Measurements from ENCODE around the gene MERTK.
"Not testable (repeated sequence)": the region's sequence is repeated elsewhere in the genome, so short reads cannot be mapped to it uniquely, and the experiment has no call there.

MERTK gene

DNA sequence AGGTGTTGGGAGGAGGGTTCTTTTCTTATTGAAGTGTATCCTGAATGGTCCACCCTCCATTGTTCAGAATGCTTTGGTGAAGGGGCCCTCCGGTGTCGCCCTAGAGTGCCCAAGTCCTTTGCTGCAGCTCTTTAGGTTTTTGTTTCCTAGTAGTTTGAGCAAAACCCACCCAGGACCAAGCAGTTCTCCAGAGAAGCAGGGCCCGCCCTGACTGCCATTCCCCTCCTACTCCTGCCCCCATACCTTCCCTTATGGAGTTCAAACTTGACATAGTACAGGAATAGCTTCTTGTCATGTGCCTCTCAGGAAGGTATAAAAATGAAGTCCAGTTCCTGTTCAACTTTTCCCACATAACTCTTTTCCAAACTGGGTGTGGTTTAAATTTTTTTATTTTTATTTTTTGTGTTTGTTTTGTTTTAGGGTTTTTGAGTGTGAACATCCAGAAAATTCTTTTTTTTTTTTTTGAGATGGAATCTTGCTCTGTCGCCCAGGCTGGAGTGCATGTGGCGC is 5.6 kb downstream of the MERTK start:
- TF ChIP-seq, protein P1, sequence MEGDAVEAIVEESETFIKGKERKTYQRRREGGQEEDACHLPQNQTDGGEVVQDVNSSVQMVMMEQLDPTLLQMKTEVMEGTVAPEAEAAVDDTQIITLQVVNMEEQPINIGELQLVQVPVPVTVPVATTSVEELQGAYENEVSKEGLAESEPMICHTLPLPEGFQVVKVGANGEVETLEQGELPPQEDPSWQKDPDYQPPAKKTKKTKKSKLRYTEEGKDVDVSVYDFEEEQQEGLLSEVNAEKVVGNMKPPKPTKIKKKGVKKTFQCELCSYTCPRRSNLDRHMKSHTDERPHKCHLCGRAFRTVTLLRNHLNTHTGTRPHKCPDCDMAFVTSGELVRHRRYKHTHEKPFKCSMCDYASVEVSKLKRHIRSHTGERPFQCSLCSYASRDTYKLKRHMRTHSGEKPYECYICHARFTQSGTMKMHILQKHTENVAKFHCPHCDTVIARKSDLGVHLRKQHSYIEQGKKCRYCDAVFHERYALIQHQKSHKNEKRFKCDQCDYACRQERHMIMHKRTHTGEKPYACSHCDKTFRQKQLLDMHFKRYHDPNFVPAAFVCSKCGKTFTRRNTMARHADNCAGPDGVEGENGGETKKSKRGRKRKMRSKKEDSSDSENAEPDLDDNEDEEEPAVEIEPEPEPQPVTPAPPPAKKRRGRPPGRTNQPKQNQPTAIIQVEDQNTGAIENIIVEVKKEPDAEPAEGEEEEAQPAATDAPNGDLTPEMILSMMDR (IDR thresholded peaks at IDR 0.05; ENCODE audit: control extremely low read depth, extremely low read depth, low read depth, missing control alignments), result no peak
- DNase-seq (ENCODE audit: extremely low spot score), result no peak
- CTCF ChIA-PET, result no interaction called here
- POLR2A ChIA-PET, result no interaction called here

DNA sequence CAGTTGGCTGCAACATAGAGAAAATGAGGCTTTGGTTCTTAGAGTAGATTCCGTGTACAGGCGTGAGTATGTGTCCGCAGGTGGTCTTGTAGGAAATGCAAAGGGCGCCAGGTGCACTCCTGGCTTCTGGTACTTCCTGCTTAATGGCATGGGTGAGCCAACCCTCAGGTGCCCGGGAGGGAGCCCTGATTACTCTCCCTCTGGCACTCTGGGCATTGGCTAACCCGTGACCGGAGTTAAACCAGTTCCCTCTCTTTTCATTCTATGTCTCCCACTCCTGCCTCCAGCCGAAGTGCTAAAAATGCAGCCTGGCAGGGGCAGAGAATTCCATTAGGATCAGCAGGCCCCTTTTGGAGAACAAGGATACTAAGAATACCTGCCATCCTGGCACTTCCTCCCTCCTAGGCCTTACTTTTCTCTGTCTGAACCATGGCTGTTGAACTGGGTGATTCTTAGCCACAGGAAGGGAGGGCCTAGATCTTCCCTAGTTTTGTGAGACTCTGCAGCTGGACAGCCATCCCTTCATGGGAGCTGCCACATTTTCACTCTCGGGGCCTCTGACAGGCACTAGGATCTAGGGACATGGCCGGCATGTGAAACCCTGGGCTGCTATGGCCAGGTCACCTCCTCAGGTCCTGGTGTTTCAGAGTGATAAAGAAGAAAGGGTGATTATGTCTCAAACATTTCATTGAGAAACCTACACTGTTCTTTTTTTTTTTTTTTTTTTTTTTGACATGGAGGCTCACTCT is 6.5 kb downstream of the MERTK start:
- TF ChIP-seq, protein P1 (IDR thresholded peaks at IDR 0.05; ENCODE audit: control extremely low read depth, extremely low read depth, low read depth, missing control alignments), result no peak
- ChIA-PET CTCF (interaction anchor here (1.4 kb wide), 1 partner anchor 8 kb away, joined by 3 read pairs; no protein-coding TSS in a partner anchor), POLR2A (no interaction called here)
- DNase-seq (ENCODE audit: extremely low spot score), result no peak

DNA sequence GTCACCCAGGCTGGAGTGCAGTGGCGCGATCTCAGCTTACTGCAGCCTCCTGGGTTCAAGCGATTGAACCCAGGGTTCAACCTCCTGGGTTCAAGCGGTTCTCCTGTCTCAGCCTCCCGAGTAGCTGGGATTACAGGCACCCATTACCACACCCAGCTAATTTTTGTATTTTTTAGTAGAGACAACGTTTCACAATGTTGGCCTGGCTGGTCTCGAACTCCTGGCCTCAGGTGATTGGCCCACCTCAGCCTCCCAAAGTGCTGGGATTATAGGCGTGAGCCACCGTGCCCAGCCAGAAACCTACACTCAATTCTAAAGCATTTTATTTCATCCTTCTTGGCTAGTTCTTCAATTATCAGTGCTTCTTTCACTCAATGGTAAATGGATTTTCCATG is 7.1 kb downstream of the MERTK start:
- DNase-seq (ENCODE audit: extremely low spot score); POLR2A ChIA-PET: not testable (repeated sequence)
- CTCF ChIA-PET, result interaction anchor here (1.4 kb wide), 1 partner anchor 9 kb away, joined by 3 read pairs; no protein-coding TSS in a partner anchor

DNA sequence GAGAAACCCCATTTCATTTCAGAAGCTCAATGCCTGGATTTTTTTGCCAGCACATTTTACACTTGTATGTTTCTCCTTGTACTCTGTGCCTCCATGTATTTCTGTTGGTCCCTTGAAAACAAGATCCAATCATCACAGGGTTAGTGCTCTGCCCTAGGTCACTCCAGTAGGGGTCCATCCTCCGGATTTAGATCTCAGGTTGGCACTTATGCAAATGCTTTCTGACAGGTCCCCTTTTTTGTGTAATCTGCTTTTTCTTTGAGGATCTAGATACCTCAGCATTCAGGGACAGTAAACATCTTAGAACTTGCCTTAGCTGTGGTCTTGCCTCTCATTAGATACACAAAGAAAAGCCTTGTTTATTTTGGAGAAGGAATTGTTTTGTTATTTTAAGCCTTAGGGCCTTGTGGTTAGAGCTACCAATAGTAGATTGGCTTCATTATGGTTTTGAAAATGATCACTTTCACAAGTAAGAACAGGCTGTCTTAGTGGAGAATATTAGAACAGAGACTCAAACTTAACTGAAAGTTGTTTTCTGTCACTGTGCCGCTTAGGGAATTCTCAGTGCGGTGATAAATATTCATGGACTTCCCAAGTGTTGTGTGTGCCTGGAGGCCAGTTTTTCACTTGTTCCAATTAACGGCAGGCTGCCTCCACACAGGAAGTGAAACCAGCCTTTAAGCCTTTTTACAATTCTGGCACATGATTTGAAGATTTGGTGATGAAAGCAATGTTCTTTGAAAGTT is 7.8 kb downstream of the MERTK start:
- TF ChIP-seq, protein P1 (IDR thresholded peaks at IDR 0.05; ENCODE audit: control extremely low read depth, extremely low read depth, low read depth, missing control alignments), result no peak
- ChIA-PET CTCF (interaction anchor here (1.4 kb wide), 1 partner anchor 10 kb away, joined by 3 read pairs; no protein-coding TSS in a partner anchor), POLR2A (interaction anchor here (0.6 kb wide), 1 partner anchor 14 kb away, joined by 8 read pairs; no protein-coding TSS in a partner anchor)
- no peak for DNase-seq (ENCODE audit: extremely low spot score)

DNA sequence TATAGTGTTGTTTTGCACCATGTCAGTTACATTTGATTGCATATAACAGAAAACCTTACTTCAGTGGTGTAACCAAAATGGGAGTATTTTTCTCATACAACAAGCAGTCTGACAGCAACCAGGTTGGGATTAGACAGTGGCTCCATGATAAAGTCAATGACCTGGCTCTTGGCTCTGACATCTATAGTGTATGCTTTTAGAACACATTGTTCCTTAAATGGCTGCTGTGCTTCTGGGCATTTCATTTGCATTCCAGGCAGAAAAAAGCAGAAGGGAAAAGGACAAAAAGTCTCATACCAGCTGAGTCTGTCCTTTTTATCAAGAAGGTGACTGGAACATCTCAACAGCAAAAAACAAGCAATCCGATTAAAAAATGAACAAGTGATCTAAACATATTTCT is 10.2 kb downstream of the MERTK start:
- TF ChIP-seq, protein P1 (IDR thresholded peaks at IDR 0.05; ENCODE audit: control extremely low read depth, extremely low read depth, low read depth, missing control alignments), result no peak
- DNase-seq (ENCODE audit: extremely low spot score), result no peak
- POLR2A ChIA-PET, result no interaction called here
- CTCF ChIA-PET, result no interaction called here

DNA sequence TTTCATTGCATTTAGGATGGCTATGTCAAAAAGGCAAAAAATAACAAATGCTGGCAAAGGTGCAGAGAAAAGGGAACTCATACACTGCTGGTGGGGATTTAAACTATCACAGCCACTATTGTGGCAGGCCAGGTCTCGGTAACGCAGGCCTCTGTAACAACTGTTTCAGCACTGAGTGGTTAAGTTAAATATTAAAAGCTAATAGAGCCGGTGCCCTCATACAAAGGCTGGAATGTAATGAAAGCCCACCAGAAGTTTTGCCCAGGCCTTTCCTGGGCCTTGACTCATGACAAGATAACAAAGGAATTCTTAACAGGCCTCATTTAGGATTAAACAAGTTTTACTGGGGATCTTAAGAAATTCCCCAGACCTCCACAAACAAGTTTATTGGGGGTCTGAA is 10.7 kb downstream of the MERTK start:
- TF ChIP-seq, protein P1 (IDR thresholded peaks at IDR 0.05; ENCODE audit: control extremely low read depth, extremely low read depth, low read depth, missing control alignments), result no peak
- POLR2A ChIA-PET, result no interaction called here
- CTCF ChIA-PET, result no interaction called here
- no peak for DNase-seq (ENCODE audit: extremely low spot score)

DNA sequence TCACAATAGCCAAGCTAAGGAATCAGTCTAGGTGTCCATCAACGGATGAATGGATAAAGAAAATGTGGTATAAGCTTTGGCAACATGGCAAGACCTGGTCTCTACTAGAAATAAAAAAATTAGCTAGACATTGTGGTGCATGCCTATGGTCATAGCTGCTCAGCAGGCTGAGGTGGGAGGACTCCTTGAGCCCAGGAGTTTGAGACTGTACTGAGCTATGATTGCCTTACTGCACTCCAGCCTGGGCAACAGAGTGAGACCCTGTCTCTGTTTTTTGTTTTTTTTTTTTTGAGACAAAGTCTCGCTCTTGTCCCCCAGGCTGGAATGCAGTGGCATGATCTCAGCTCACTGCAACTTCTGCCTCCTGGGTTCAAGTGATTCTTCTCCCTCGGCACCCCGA is 11.6 kb downstream of the MERTK start:
- POLR2A ChIA-PET; DNase-seq (ENCODE audit: extremely low spot score): not testable (repeated sequence)
- CTCF ChIA-PET, result interaction anchor here (0.8 to 1.9 kb wide), 4 partner anchors 14 to 23 kb away, joined by 3 to 6 read pairs (median 4); no protein-coding TSS in a partner anchor
